Kidney epithelial cell (primary cell): ENCODE measurements around the gene SLC36A1. TPM values are rescaled to one million over a fixed set of nuclear protein-coding genes. Genes with fewer than 3 reads are reported as not detected.

ENCODE experiments used
- DNase-seq: peaks from one replicate; pipeline ENCODE4 v3.0.0-alpha.2; 2010; ENCODE audit warnings: low read depth
- H3K27me3 ChIP-seq: 2 replicates; pipeline ENCODE4 v1.6.0; 2011; ENCODE audit warnings: low read length; ENCODE audit not compliant: control insufficient read depth, insufficient read depth
- H3K36me3 ChIP-seq: 2 replicates; pipeline ENCODE4 v1.5.1; 2011; ENCODE audit warnings: low read length; ENCODE audit not compliant: control insufficient read depth, insufficient read depth
- H3K4me3 ChIP-seq: 2 replicates; pipeline ENCODE4 v1.5.1; 2011; ENCODE audit warnings: low read depth, mild to moderate bottlenecking, control low read depth, low read length
- CTCF ChIP-seq: IDR thresholded peaks from 2 replicates; pipeline ENCODE4 v1.5.1; 2011; ENCODE audit warnings: mild to moderate bottlenecking, moderate library complexity, low read length, control low read depth, inconsistent platforms; ENCODE audit not compliant: insufficient read depth, poor library complexity, severe bottlenecking
- total RNA-seq: library from RNA; depleted of rRNA; stranded (reverse); fragments of >200 nt; gene quantifications from 2 replicates; pipeline ENCODE4 v1.2.3, GENCODE V29; 2015

The SLC36A1 gene
- total RNA-seq, 1 donor from 2014 or later = 13.8 TPM

GRCh38 chr5:151430731-151431130 is 16.7 kb upstream of the SLC36A1 start:
- TF ChIP-seq CTCF = no peak
- H3K4me3 ChIP-seq = no peak overlapping the region
- no peaks in the 10 kb centered on the region for H3K36me3 ChIP-seq
- no peak for DNase-seq
- no peaks in the 10 kb centered on the region for H3K27me3 ChIP-seq

- no peaks in the 10 kb centered on the region for H3K27me3 ChIP-seq
- no peak for TF ChIP-seq CTCF
- no peaks in the 10 kb centered on the region for H3K36me3 ChIP-seq
- no peak overlapping the region for H3K4me3 ChIP-seq
- no peak for DNase-seq
Observed at GRCh38 chr5:151431666-151432065, 15.7 kb upstream of the SLC36A1 start.

- DNase-seq = no peak
- TF ChIP-seq CTCF = no peak
- Histone ChIP-seq H3K36me3 (no peaks in the 10 kb centered on the region), H3K27me3 (no peaks in the 10 kb centered on the region), H3K4me3 (no peak overlapping the region)
Observed at GRCh38 chr5:151432210-151432609, 15.2 kb upstream of the SLC36A1 start.

GRCh38 chr5:151434570-151435237 is 12.7 kb upstream of the SLC36A1 start:
- H3K36me3 ChIP-seq = no peaks in the 10 kb centered on the region
- H3K27me3 ChIP-seq = no peaks in the 10 kb centered on the region
- no peak for DNase-seq
- no peak for TF ChIP-seq CTCF
- H3K4me3 ChIP-seq = no peak overlapping the region

- TF ChIP-seq CTCF = peak; percentile 26
- no peaks in the 10 kb centered on the region for H3K27me3 ChIP-seq
- H3K36me3 ChIP-seq = no peaks in the 10 kb centered on the region
- DNase-seq = no peak
- H3K4me3 ChIP-seq = peak overlapping the region; percentile 58
Observed at GRCh38 chr5:151448038-151448985, 909 bp downstream of the SLC36A1 start.
